ENCODE data around the gene MAP2K5. TPM values are rescaled to one million over a fixed set of nuclear protein-coding genes. Genes with fewer than 3 reads are reported as not detected.

The MAP2K5 gene
- total and polyA plus RNA-seq, 10 of the 15 experiments (the other 5 are each of a cell fraction or from before 2014, with no cell fraction given) = 1.3 to 19.4 (median 9.6) TPM

DNA sequence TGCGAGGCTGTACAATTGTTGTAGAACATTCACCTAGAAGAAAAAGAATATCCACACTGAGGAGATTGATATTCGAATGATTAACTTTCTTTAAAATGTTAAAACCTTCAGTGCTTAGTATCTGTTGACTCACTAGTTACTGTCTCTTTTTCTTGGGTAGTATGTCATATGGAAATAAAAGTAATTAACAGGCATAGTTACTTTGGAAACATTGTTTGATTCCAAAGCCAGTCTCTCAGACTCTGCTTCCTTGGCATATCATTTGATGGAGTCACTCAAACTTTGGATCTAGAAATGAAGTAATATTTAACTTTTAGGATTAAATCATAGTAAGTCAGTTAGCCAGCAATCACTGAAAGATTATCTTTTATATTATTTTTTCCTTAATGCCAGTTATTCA, 63.4 kb downstream of the MAP2K5 start:
- Histone ChIP-seq H3K4me3 (no peak overlapping the region), H3K4me2 (ENCODE audit: control insufficient read depth, insufficient read depth) (no peak overlapping the region), H3K27me3 (replicated peaks in 1 of 2; ENCODE audit: control insufficient read depth in 2 of 2, insufficient read depth in 2 of 2, low read length in 1 of 2) (no peaks in the 10 kb centered on the region), H2AFZ (ENCODE audit: control insufficient read depth, low read depth, low read length) (no peak overlapping the region), H3K9ac (ENCODE audit: control insufficient read depth, insufficient read depth, low read length) (no peak overlapping the region), H3K36me3 (ENCODE audit: control insufficient read depth in 2 of 2, insufficient read depth in 2 of 2, low read length in 1 of 2) (no peaks in the 10 kb centered on the region), H3K79me2 (ENCODE audit: control insufficient read depth, insufficient read depth, low read length) (no peaks in the 10 kb centered on the region), H3K4me1 (ENCODE audit: control insufficient read depth, insufficient read depth, low read length) (no peaks in the 10 kb centered on the region), H3K27ac (ENCODE audit: control insufficient read depth, insufficient read depth) (no peak overlapping the region), H3K9me3 (replicated peaks; ENCODE audit: control insufficient read depth, insufficient read depth, low read length) (no peaks in the 10 kb centered on the region), H4K20me1 (ENCODE audit: control insufficient read depth, insufficient read depth) (no peaks in the 10 kb centered on the region)
- ChIA-PET CTCF (interaction anchor here (1.1 to 1.3 kb wide), 3 partner anchors 78 to 659 kb away, joined by 3 read pairs; partner anchors contain the start of gene C15orf61), SMC1A (ENCODE audit: uncharacterized antibody, unreplicated experiment) (interaction anchor here (0.5 to 1.0 kb wide), 4 partner anchors 9 to 84 kb away, joined by 3 to 5 read pairs (median 4); no protein-coding TSS in a partner anchor), RAD21 (ENCODE audit: unreplicated experiment) (no interaction called here), POLR2A (no interaction called here)
- in situ Hi-C loops (cut with MboI) (no loop called here), intact Hi-C loops (cut with micrococcal nuclease; ENCODE audit: unreplicated experiment) (loop anchor here (10.0 kb wide), 1 partner anchor 229 kb away; no protein-coding TSS in a partner anchor)
- WGBS (ENCODE audit: insufficient coverage, insufficient replicate concordance, low lambda C conversion rate, missing lambda C conversion rate) = 96% methylated on average over 2 of the region's 2 CpGs
- no TSS peak for BruUV-seq (replicated peaks)
- ATAC-seq = no peak
- no peak for FAIRE-seq
- no peak for DNase-seq (ENCODE audit: low read depth, low spot score)
- TF ChIP-seq RB1 (IDR thresholded peaks at IDR 0.05; ENCODE audit: borderline replicate concordance) = no peak
- TF ChIP-seq ZNF622 (IDR thresholded peaks at IDR 0.05) = no peak
- no peak for TF ChIP-seq NFIC (IDR thresholded peaks at IDR 0.05; ENCODE audit: low read depth, low read length)
- TF ChIP-seq, protein P1, sequence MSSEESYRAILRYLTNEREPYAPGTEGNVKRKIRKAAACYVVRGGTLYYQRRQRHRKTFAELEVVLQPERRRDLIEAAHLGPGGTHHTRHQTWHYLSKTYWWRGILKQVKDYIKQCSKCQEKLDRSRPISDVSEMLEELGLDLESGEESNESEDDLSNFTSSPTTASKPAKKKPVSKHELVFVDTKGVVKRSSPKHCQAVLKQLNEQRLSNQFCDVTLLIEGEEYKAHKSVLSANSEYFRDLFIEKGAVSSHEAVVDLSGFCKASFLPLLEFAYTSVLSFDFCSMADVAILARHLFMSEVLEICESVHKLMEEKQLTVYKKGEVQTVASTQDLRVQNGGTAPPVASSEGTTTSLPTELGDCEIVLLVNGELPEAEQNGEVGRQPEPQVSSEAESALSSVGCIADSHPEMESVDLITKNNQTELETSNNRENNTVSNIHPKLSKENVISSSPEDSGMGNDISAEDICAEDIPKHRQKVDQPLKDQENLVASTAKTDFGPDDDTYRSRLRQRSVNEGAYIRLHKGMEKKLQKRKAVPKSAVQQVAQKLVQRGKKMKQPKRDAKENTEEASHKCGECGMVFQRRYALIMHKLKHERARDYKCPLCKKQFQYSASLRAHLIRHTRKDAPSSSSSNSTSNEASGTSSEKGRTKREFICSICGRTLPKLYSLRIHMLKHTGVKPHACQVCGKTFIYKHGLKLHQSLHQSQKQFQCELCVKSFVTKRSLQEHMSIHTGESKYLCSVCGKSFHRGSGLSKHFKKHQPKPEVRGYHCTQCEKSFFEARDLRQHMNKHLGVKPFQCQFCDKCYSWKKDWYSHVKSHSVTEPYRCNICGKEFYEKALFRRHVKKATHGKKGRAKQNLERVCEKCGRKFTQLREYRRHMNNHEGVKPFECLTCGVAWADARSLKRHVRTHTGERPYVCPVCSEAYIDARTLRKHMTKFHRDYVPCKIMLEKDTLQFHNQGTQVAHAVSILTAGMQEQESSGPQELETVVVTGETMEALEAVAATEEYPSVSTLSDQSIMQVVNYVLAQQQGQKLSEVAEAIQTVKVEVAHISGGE (CRISPR knock-in tag; IDR thresholded peaks at IDR 0.05) = no peak
- TF ChIP-seq, protein P2, sequence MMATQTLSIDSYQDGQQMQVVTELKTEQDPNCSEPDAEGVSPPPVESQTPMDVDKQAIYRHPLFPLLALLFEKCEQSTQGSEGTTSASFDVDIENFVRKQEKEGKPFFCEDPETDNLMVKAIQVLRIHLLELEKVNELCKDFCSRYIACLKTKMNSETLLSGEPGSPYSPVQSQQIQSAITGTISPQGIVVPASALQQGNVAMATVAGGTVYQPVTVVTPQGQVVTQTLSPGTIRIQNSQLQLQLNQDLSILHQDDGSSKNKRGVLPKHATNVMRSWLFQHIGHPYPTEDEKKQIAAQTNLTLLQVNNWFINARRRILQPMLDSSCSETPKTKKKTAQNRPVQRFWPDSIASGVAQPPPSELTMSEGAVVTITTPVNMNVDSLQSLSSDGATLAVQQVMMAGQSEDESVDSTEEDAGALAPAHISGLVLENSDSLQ (IDR thresholded peaks at IDR 0.05) = no peak
- TF ChIP-seq, protein P3, sequence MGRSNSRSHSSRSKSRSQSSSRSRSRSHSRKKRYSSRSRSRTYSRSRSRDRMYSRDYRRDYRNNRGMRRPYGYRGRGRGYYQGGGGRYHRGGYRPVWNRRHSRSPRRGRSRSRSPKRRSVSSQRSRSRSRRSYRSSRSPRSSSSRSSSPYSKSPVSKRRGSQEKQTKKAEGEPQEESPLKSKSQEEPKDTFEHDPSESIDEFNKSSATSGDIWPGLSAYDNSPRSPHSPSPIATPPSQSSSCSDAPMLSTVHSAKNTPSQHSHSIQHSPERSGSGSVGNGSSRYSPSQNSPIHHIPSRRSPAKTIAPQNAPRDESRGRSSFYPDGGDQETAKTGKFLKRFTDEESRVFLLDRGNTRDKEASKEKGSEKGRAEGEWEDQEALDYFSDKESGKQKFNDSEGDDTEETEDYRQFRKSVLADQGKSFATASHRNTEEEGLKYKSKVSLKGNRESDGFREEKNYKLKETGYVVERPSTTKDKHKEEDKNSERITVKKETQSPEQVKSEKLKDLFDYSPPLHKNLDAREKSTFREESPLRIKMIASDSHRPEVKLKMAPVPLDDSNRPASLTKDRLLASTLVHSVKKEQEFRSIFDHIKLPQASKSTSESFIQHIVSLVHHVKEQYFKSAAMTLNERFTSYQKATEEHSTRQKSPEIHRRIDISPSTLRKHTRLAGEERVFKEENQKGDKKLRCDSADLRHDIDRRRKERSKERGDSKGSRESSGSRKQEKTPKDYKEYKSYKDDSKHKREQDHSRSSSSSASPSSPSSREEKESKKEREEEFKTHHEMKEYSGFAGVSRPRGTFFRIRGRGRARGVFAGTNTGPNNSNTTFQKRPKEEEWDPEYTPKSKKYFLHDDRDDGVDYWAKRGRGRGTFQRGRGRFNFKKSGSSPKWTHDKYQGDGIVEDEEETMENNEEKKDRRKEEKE (IDR thresholded peaks at IDR 0.05) = no peak
- TF ChIP-seq, protein P4, sequence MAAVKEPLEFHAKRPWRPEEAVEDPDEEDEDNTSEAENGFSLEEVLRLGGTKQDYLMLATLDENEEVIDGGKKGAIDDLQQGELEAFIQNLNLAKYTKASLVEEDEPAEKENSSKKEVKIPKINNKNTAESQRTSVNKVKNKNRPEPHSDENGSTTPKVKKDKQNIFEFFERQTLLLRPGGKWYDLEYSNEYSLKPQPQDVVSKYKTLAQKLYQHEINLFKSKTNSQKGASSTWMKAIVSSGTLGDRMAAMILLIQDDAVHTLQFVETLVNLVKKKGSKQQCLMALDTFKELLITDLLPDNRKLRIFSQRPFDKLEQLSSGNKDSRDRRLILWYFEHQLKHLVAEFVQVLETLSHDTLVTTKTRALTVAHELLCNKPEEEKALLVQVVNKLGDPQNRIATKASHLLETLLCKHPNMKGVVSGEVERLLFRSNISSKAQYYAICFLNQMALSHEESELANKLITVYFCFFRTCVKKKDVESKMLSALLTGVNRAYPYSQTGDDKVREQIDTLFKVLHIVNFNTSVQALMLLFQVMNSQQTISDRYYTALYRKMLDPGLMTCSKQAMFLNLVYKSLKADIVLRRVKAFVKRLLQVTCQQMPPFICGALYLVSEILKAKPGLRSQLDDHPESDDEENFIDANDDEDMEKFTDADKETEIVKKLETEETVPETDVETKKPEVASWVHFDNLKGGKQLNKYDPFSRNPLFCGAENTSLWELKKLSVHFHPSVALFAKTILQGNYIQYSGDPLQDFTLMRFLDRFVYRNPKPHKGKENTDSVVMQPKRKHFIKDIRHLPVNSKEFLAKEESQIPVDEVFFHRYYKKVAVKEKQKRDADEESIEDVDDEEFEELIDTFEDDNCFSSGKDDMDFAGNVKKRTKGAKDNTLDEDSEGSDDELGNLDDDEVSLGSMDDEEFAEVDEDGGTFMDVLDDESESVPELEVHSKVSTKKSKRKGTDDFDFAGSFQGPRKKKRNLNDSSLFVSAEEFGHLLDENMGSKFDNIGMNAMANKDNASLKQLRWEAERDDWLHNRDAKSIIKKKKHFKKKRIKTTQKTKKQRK (IDR thresholded peaks at IDR 0.05; ENCODE audit: low read depth, low read length) = no peak
- TF ChIP-seq CBX5 (IDR thresholded peaks at IDR 0.05; ENCODE audit: low read depth) = no peak
- no peak for TF ChIP-seq MEF2B (IDR thresholded peaks at IDR 0.05; ENCODE audit: partially characterized antibody, poor library complexity, severe bottlenecking)
- no peak for TF ChIP-seq WRNIP1 (IDR thresholded peaks at IDR 0.05; ENCODE audit: borderline replicate concordance, low read depth, low read length)
- no peak for TF ChIP-seq EZH2 (IDR thresholded peaks at IDR 0.05; ENCODE audit: borderline replicate concordance, control insufficient read depth, low read depth, low read length)

All from GM12878 (cell line).